Endothelial cell of umbilical vein (primary cell): Measurements from ENCODE around the gene EP300. TPM values are rescaled to one million over a fixed set of nuclear protein-coding genes. Genes with fewer than 3 reads are reported as not detected.

Source experiments
- BruUV-seq: library from RNA; stranded (reverse); fragments of 400-500 nt; replicated peaks from 2 replicates; lab custom pipeline; 2021; lab: Mats Ljungman, UMichigan
- CTCF ChIA-PET: fragments of 300-600, 350-600 bp; sonication (Branson Sonifier 250); formaldehyde crosslinking; loops from one replicate; lab custom pipeline; 2021; ENCODE audit warnings: antibody characterized with exemption, inconsistent platforms; lab: Charles Lee
- POLR2A ChIA-PET: fragments of 300-600, 350-600 bp; sonication (Branson Sonifier 250); formaldehyde crosslinking; loops from one replicate; lab custom pipeline; 2021; ENCODE audit warnings: antibody characterized with exemption, inconsistent platforms; lab: Charles Lee
- DNase-seq: peaks from one replicate; pipeline ENCODE4 v3.0.0-alpha.2; 2011; ENCODE audit warnings: low read depth, low spot score
- FAIRE-seq: peaks from 2 replicates; lab custom pipeline; 2011; peaks lifted over from hg19 to GRCh38; lab: Jason Lieb, UNC
- H2AFZ ChIP-seq: 2 replicates; pipeline ENCODE4 v1.6.0; 2012; ENCODE audit warnings: low read depth, low read length, control low read depth, inconsistent platforms
- H3K27ac ChIP-seq: 2 replicates; pipeline ENCODE4 v1.5.1; 2011; ENCODE audit warnings: low read depth, mild to moderate bottlenecking, control low read depth, low read length, moderate library complexity; ENCODE audit not compliant: insufficient read depth
- H3K27me3 ChIP-seq, 2 experiments: 2 replicates each; pipeline versions ENCODE4 v1.6.0 to v1.6.1; 2011; ENCODE audit warnings: low read length in 2 of 2, mixed read lengths in 1 of 2; ENCODE audit not compliant: control insufficient read depth in 2 of 2, insufficient read depth in 2 of 2
- H3K36me3 ChIP-seq, 2 experiments: 2 replicates in 1 of 2; 3 replicates in 1 of 2; pipeline ENCODE4 v1.5.1; 2011; ENCODE audit warnings: low read length in 2 of 2, mild to moderate bottlenecking in 1 of 2, moderate library complexity in 1 of 2; ENCODE audit not compliant: control insufficient read depth in 2 of 2, insufficient read depth in 2 of 2; ENCODE audit errors: extremely low read depth in 1 of 2
- H3K4me1 ChIP-seq: 3 replicates; pipeline ENCODE4 v1.5.1; 2011; ENCODE audit warnings: mild to moderate bottlenecking, low read length; ENCODE audit not compliant: control insufficient read depth, insufficient read depth; ENCODE audit errors: extremely low read depth
- H3K4me2 ChIP-seq: 2 replicates; pipeline ENCODE4 v1.6.1; 2011; ENCODE audit warnings: low read length, control low read depth, mixed read lengths; ENCODE audit not compliant: insufficient read depth
- H3K4me3 ChIP-seq, 3 experiments: fragments of 200-600 bp in 1 of 3; sonication (generic), shearing (Covaris generic) in 1 of 3; replicated peaks in 1 of 3; 2 replicates each; pipeline ENCODE4 v1.5.1; 2011 to 2016; ENCODE audit warnings: control low read depth in 3 of 3, low read length in 3 of 3, mild to moderate bottlenecking in 2 of 3, inconsistent platforms in 1 of 3, low read depth in 1 of 3, moderate library complexity in 1 of 3; ENCODE audit not compliant: insufficient read depth in 1 of 3
- H3K79me2 ChIP-seq: 2 replicates; pipeline ENCODE4 v1.6.0; 2012; ENCODE audit warnings: low read length, inconsistent platforms; ENCODE audit not compliant: control insufficient read depth, insufficient read depth
- H3K9ac ChIP-seq: replicated peaks from 2 replicates; pipeline ENCODE3; 2011; ENCODE audit warnings: low read length, control low read depth; ENCODE audit not compliant: insufficient read depth; ENCODE audit errors: extremely low read depth
- H3K9me1 ChIP-seq: replicated peaks from 3 replicates; pipeline ENCODE4 v1.6.0; 2011; ENCODE audit warnings: mild to moderate bottlenecking, low read length; ENCODE audit not compliant: control insufficient read depth, insufficient read depth; ENCODE audit errors: extremely low read depth
- H3K9me3 ChIP-seq: replicated peaks from 2 replicates; pipeline ENCODE4 v1.5.1; 2012; ENCODE audit warnings: low read length, inconsistent platforms; ENCODE audit not compliant: control insufficient read depth, insufficient read depth
- H4K20me1 ChIP-seq: replicated peaks from 2 replicates; pipeline ENCODE3; 2011; ENCODE audit warnings: mild to moderate bottlenecking, low read length; ENCODE audit not compliant: control insufficient read depth, insufficient read depth; ENCODE audit errors: extremely low read depth
- CTCF ChIP-seq, 2 donors: IDR thresholded peaks; 1 replicate in 1 of 2; 2 replicates in 1 of 2; pipeline ENCODE4 v1.5.1; 2011; ENCODE audit warnings: low read length in 2 of 2, mild to moderate bottlenecking in 2 of 2, moderate library complexity in 2 of 2, control low read depth in 1 of 2, inconsistent platforms in 1 of 2, low read depth in 1 of 2; ENCODE audit not compliant: insufficient read depth in 1 of 2; ENCODE audit errors: extremely low read depth in 1 of 2
- EZH2 ChIP-seq: IDR thresholded peaks from 2 replicates; pipeline ENCODE4 v1.6.1; 2012; ENCODE audit warnings: borderline replicate concordance, low read depth, mild to moderate bottlenecking, moderate library complexity, low read length, inconsistent platforms; ENCODE audit not compliant: severe bottlenecking
- FOS ChIP-seq: IDR thresholded peaks from 2 replicates; pipeline ENCODE4 v1.6.1; 2011; ENCODE audit warnings: mild to moderate bottlenecking, low read length, moderate library complexity, borderline replicate concordance; ENCODE audit not compliant: insufficient read depth
- GATA2 ChIP-seq: IDR thresholded peaks from 2 replicates; pipeline ENCODE4 v1.7.0; 2011; ENCODE audit warnings: low read depth, mild to moderate bottlenecking, moderate library complexity, mixed read lengths, low read length; ENCODE audit not compliant: insufficient read length, insufficient read depth
- JUN ChIP-seq: IDR thresholded peaks from 2 replicates; pipeline ENCODE4 v1.6.1; 2011; ENCODE audit warnings: borderline replicate concordance, low read depth; ENCODE audit not compliant: insufficient read length, insufficient read depth
- MAX ChIP-seq: IDR thresholded peaks from 2 replicates; pipeline ENCODE4 v1.6.1; 2011; ENCODE audit not compliant: insufficient read depth, insufficient read length
- MYC ChIP-seq: IDR thresholded peaks from one replicate; pipeline ENCODE4 v1.6.1; 2011; ENCODE audit warnings: mild to moderate bottlenecking, low read depth, low read length
- POLR2A ChIP-seq: IDR thresholded peaks from 2 replicates; pipeline ENCODE4 v1.6.1; 2012; ENCODE audit warnings: low read depth, mild to moderate bottlenecking, control low read depth, low read length
- POLR2AphosphoS5 ChIP-seq: IDR thresholded peaks from 2 replicates; pipeline ENCODE4 v1.6.1; 2012; ENCODE audit warnings: low read depth, mild to moderate bottlenecking, control low read depth, low read length, moderate library complexity; ENCODE audit not compliant: insufficient read depth
- dilution Hi-C: fragments of 300-500 bp; cut with MboI; formaldehyde crosslinking; loops from one replicate; pipeline ENCODE4 v1.15.0; 2019; ENCODE audit warnings: low sequenced_read_pairs; ENCODE audit not compliant: extremely low pct_ligation_motif_present
- intact Hi-C: fragments of 100-400 bp; cut with micrococcal nuclease; formaldehyde crosslinking; loops from one replicate; pipeline ENCODE4 v1.10.0; 2022
- polyA plus RNA-seq, 4 experiments: library from polyadenylated mRNA; depleted of rRNA in 3 of 4; stranded (reverse) in 3 of 4; unstranded in 1 of 4; fragments of >200 nt; gene quantifications; 2 replicates each; pipeline versions ENCODE4 v1.2.1 to v1.2.3, GENCODE V29; 2011 to 2012; ENCODE audit warnings: missing spikeins in 1 of 4
- total RNA-seq: library from RNA; stranded (reverse); gene quantifications from 2 replicates; pipeline ENCODE4 v1.2.3, GENCODE V29; 2021

EP300 gene
- total and polyA plus RNA-seq, 2 donors (not counting 3 experiments of a cell fraction or from before 2014, with no cell fraction given) = 24.4 to 63.0 TPM

GRCh38 chr22:41116342-41116741, 23.9 kb downstream of the EP300 start:
- Histone ChIP-seq H3K4me2 (no peak overlapping the region), H3K9me3 (no peaks in the 10 kb centered on the region), H3K27ac (no peak overlapping the region), H3K4me1 (no peaks in the 10 kb centered on the region), H3K79me2 (peaks cover 68% of the 10 kb centered on the region), H3K27me3 (no peaks in the 10 kb centered on the region), H3K4me3 (no peak overlapping the region), H3K9me1 (no peaks in the 10 kb centered on the region), H3K36me3 (peaks cover 10 to 11% of the 10 kb centered on the region in 2 experiments), H3K9ac (no peak overlapping the region), H4K20me1 (peaks cover 6% of the 10 kb centered on the region), H2AFZ (no peak overlapping the region)
- DNase-seq (no peak), FAIRE-seq (no peak)
- no TSS peak for BruUV-seq
- intact Hi-C loops (no loop called here), dilution Hi-C loops (no loop called here)
- TF ChIP-seq GATA2 (no peak), MAX (no peak)
- ChIA-PET CTCF (interaction anchor here (1.3 kb wide), 1 partner anchor 150 kb away, joined by 3 read pairs; no protein-coding TSS in a partner anchor), POLR2A (no interaction called here)

- TF ChIP-seq POLR2AphosphoS5 (no peak), CTCF (IDR thresholded peaks at IDR 0.05; ENCODE audit: extremely low read depth in 1 of 2, insufficient read depth in 1 of 2, low read depth in 1 of 2, low read length in 2 of 2) (no peak), FOS (no peak), POLR2A (no peak), GATA2 (no peak), EZH2 (no peak), JUN (no peak), MAX (no peak), MYC (no peak)
- no peaks in the 10 kb centered on the region for H3K9me3 ChIP-seq
- H4K20me1 ChIP-seq = peaks cover 6% of the 10 kb centered on the region
- H3K27ac ChIP-seq = no peak overlapping the region
- CTCF ChIA-PET = interaction anchor here (1.8 kb wide), 1 partner anchor 195 kb away, joined by 5 read pairs; no protein-coding TSS in a partner anchor
- POLR2A ChIA-PET = no interaction called here
- peaks cover 70% of the 10 kb centered on the region for H3K79me2 ChIP-seq
- intact Hi-C loops (no loop called here), dilution Hi-C loops (no loop called here)
- FAIRE-seq (no peak), DNase-seq (no peak)
- no peak overlapping the region for H2AFZ ChIP-seq
- no peaks in the 10 kb centered on the region for H3K4me1 ChIP-seq
- H3K4me2 ChIP-seq = no peak overlapping the region
- no peak overlapping the region for H3K4me3 ChIP-seq
- BruUV-seq = TSS peak; percentile 40
- no peaks in the 10 kb centered on the region for H3K27me3 ChIP-seq
- peaks cover 9 to 11% of the 10 kb centered on the region in 2 experiments for H3K36me3 ChIP-seq
- no peak overlapping the region for H3K9ac ChIP-seq
- H3K9me1 ChIP-seq = no peaks in the 10 kb centered on the region
These were observed 25.0 kb downstream of the EP300 start for GRCh38 chr22:41117127-41117965.
